Left ventricle myocardium inferior (tissue), 1 donor: Measurements from ENCODE around the gene WBP1. TPM values are rescaled to one million over a fixed set of nuclear protein-coding genes. Genes with fewer than 3 reads are reported as not detected.
"Not testable (repeated sequence)": the region's sequence is repeated elsewhere in the genome, so short reads cannot be mapped to it uniquely, and the experiment has no call there.

Source experiments
- DNase-seq: peaks from one replicate; pipeline ENCODE4 v3.0.0-alpha.2; 2020
- H3K27ac ChIP-seq: fragments of 200-600 bp; replicated peaks from 2 replicates; pipeline ENCODE4 v1.8.0; 2021
- H3K27me3 ChIP-seq: fragments of 200-600 bp; 2 replicates; pipeline ENCODE4 v1.8.0; 2021; ENCODE audit warnings: low read depth
- H3K36me3 ChIP-seq: fragments of 200-600 bp; 2 replicates; pipeline ENCODE4 v1.8.0; 2021
- H3K4me1 ChIP-seq: fragments of 200-600 bp; 2 replicates; pipeline ENCODE4 v1.8.0; 2021
- H3K4me3 ChIP-seq: fragments of 200-600 bp; 2 replicates; pipeline ENCODE4 v1.8.0; 2021; ENCODE audit warnings: mild to moderate bottlenecking, moderate library complexity
- H3K9me3 ChIP-seq: fragments of 200-600 bp; replicated peaks from 2 replicates; pipeline ENCODE4 v1.8.0; 2021
- intact Hi-C: fragments of 100-400 bp; cut with micrococcal nuclease; formaldehyde crosslinking; loops from one replicate; pipeline ENCODE4 v1.11.0; 2022
- total RNA-seq: library from RNA; stranded (reverse); fragmentation: NEBNext Ultra II Directional; extraction: Animal tissue kit (Norgen Biotek cat#: 25700); gene quantifications from one replicate; pipeline ENCODE4 v1.2.1, GENCODE V29; 2021
- TF ChIP-seq, protein P1 (sequence below): fragments of 200-600 bp; IDR thresholded peaks from 2 replicates; pipeline ENCODE4 v1.8.0; 2021; ENCODE audit warnings: antibody characterized with exemption, mild to moderate bottlenecking, borderline replicate concordance
- donor health status: DM: no; HTN: yes; CAD: no; lungs with severe emphysema.

WBP1 gene
- total RNA-seq, 1 donor from 2014 or later = 46.1 TPM

DNA sequence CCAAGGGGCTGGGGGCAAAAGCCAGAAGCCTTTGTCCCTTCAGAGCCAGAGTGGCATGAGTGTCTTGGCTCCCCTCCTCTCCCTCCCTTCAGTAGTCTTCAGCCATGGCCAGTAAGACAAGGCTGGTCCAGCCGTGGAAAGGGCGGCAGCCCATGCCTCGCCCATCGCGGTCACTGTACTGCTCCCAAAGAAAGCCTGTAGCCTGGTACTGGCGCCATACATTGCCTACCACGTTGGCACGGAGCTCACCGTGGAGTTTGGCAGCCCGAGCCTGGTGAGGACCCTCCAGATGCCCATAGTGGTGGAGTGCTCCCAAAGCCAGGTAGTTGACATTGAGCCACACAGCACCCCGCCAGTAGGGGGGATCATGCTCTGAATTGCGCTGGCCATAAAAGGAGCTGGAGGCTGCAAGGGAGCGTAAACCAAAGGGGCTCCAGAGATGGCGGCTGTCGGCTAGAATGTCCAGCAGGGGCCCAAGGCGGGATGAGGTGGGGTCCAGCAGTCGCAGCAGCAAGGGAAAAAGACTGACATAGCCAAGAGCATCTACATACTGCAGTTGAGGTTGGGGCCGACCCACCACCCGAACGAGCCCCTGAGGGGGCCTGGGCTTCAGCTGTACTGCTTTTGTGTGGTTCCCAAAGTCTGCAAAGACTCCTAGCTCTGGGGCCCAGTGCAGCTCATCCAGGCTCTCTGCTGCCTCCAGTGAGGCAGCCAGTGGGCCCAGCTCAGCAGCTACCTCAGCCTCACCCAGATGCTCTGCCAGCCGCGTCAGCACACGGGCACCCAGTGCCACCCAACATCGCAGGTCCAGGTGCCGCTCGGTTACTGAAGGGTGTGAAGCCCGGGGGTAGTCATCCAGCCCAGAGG, 3.2 kb downstream of the WBP1 start:
- no peaks in the 10 kb centered on the region for H3K27me3 ChIP-seq
- DNase-seq = no peak
- H3K36me3 ChIP-seq = peaks cover 21% of the 10 kb centered on the region
- intact Hi-C loops = no loop called here
- peaks cover 54% of the 10 kb centered on the region for H3K4me1 ChIP-seq
- TF ChIP-seq, protein P1, sequence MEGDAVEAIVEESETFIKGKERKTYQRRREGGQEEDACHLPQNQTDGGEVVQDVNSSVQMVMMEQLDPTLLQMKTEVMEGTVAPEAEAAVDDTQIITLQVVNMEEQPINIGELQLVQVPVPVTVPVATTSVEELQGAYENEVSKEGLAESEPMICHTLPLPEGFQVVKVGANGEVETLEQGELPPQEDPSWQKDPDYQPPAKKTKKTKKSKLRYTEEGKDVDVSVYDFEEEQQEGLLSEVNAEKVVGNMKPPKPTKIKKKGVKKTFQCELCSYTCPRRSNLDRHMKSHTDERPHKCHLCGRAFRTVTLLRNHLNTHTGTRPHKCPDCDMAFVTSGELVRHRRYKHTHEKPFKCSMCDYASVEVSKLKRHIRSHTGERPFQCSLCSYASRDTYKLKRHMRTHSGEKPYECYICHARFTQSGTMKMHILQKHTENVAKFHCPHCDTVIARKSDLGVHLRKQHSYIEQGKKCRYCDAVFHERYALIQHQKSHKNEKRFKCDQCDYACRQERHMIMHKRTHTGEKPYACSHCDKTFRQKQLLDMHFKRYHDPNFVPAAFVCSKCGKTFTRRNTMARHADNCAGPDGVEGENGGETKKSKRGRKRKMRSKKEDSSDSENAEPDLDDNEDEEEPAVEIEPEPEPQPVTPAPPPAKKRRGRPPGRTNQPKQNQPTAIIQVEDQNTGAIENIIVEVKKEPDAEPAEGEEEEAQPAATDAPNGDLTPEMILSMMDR = no peak
- no peaks in the 10 kb centered on the region for H3K9me3 ChIP-seq
- no peak overlapping the region for H3K27ac ChIP-seq
- no peak overlapping the region for H3K4me3 ChIP-seq

DNA sequence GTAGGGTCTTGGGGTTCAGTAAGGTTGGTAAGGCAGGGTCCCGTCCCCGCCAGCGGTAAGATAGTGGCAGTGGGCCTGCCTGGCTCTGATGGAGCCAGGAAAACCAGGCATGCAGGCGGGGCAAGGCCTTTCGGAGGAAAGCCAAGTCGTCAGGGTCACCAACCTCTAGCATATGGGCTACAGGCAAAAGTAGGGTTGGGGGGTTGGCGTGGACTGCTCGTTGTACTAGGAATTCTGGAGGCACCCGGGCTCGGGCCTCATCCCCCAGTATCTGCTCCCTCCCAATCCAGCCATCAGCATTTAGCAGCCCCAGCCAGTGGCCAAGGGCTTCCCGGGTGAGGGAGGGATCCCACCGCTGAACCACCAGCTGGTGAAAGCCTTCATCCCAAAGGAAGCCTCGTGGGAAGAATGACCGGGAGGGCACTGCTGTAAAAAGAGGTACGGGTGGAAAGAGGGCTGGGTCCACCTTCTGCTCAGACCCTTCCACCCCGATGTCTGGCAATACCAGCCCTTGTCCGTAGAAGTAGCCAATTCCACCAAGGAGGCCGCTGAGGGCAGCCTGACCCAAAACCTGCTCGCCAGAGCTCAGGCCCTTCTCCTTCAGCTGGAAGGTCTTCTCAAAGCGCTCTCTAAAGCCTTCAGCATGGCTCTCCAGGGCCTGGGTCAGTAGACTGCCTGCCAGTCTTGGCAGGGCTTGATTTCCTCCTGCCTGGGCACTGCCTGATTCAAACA, 4.0 kb downstream of the WBP1 start:
- TF ChIP-seq, protein P1 = no peak
- no peak for DNase-seq
- Histone ChIP-seq H3K4me1 (peaks cover 46% of the 10 kb centered on the region), H3K9me3 (no peaks in the 10 kb centered on the region), H3K27ac (no peak overlapping the region), H3K36me3 (peaks cover 21% of the 10 kb centered on the region), H3K4me3 (no peak overlapping the region), H3K27me3 (no peaks in the 10 kb centered on the region)
- intact Hi-C loops = no loop called here

DNA sequence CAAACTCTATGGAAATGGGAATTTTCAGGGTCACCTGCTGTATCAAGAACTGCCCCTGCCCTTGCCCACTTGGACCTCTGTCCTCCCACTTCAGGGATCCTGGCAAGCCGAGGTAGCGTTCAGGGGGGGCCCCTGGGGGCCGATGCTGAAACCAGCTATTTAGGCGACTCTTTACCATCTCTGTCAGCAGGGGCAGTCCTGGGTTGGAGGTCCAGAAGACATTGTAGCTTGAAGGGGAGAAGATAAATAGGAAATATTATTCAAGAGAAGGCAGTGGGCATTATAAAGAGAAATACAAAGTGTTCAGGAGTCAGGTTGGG, 4.5 kb downstream of the WBP1 start:
- no peaks in the 10 kb centered on the region for H3K27me3 ChIP-seq
- no peak for DNase-seq
- H3K27ac ChIP-seq = no peak overlapping the region
- intact Hi-C loops = no loop called here
- peaks cover 21% of the 10 kb centered on the region for H3K36me3 ChIP-seq
- H3K9me3 ChIP-seq = no peaks in the 10 kb centered on the region
- TF ChIP-seq, protein P1 = no peak
- no peak overlapping the region for H3K4me3 ChIP-seq
- peaks cover 41% of the 10 kb centered on the region for H3K4me1 ChIP-seq

DNA sequence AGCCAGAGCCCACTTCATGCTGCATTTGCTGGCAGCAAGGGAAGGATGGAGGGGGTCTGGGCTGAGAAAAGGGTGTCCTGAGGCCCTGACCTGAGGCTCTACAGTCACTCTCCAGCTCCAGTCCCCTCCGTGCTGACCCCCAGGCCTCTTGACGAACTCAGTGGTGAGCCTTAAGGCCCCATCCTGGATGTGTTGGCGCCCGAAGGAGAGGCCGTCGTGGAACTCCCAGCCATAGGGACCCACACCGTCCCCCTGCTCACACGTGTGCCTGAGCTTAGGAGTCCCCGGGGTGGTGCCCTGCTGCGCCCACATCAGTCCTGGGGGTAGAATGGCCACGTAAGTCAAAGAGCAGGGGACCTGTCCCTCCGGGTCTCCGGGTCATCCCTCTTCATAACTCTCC, 6.2 kb downstream of the WBP1 start:
- no peak for DNase-seq
- H3K36me3 ChIP-seq = peaks cover 21% of the 10 kb centered on the region
- TF ChIP-seq, protein P1 = no peak
- intact Hi-C loops = no loop called here
- H3K4me3 ChIP-seq = peak overlapping the region; percentile 99
- H3K27me3 ChIP-seq = no peaks in the 10 kb centered on the region
- H3K27ac ChIP-seq = peak overlapping the region; percentile 93
- H3K9me3 ChIP-seq = no peaks in the 10 kb centered on the region
- H3K4me1 ChIP-seq = peaks cover 30% of the 10 kb centered on the region

DNA sequence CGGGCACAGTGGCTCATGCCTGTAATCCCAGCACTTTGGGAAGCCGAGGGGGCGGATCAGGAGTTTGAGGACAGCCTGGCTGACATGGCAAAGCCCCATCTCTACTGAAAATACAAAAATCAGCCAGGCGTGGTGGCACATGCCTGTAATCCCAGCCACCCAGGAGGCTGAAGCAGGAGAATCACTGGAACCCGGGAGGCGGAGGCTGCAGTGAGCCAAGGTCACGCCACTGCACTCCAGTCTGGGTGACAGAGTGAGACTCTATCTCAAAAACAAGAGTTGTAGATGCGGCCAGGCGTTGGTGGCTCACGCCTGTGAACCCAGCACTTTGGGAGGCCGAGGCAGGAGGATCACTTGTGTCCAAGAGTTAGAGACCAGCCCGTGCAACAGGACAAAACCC, 12.5 kb downstream of the WBP1 start:
- H3K36me3 ChIP-seq = peaks cover 18% of the 10 kb centered on the region
- H3K9me3 ChIP-seq, DNase-seq, intact Hi-C loops, H3K27me3 ChIP-seq: not testable (repeated sequence)
- H3K4me1 ChIP-seq = peaks cover 40% of the 10 kb centered on the region
- peak overlapping the region; percentile 2 for H3K27ac ChIP-seq
- H3K4me3 ChIP-seq = peak overlapping the region; percentile 88
